ENCODE measurements around the gene CTNNA3. TPM values are rescaled to one million over a fixed set of nuclear protein-coding genes. Genes with fewer than 3 reads are reported as not detected.

Gene CTNNA3
- total and polyA plus RNA-seq, 4 experiments from 2014 or later, result not detected

DNA sequence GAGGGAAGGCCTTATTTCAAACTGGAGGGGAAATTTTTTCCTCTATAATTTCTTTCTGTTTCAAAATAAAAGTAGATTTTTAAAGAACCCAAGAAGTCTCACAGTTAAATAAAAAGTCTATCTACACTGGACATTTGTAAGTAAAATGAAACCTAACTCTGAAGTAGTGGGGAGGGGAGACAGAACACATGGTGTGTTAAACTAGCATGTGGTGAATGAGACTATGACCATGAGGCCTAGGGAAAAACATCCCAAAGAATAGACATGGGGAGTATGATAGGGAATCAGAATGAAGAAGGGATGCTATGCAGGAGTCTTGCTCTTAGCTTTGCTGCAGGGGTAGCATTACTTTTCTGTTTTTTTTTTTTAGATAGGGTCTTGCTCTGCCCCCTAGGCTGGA lies 1831.5 kb downstream of the CTNNA3 start:
- H3K27ac ChIP-seq (ENCODE audit: low read depth, low read length), result no peak overlapping the region
- intact Hi-C loops (cut with micrococcal nuclease), result no loop called here
- Mint-ChIP-seq H3K27ac (no peak overlapping the region), H3K36me3 (no peaks in the 10 kb centered on the region), H3K9me3 (peaks cover 0 to 10% (median 2%) of the 10 kb centered on the region in 8 donors), H3K4me1 (no peaks in the 10 kb centered on the region), H3K4me3 (no peak overlapping the region), H3K27me3 (no peaks in the 10 kb centered on the region)
- H3K27me3 ChIP-seq (ENCODE audit: insufficient read depth, low read length), result no peaks in the 10 kb centered on the region
- H3K4me3 ChIP-seq (ENCODE audit: low read length in 2 of 2), result no peak overlapping the region
- POLR2A ChIA-PET (ENCODE audit: partially characterized antibody), result no interaction called here
- no peaks in the 10 kb centered on the region for H3K36me3 ChIP-seq (ENCODE audit: insufficient read depth, low read length)
- H3K9me3 ChIP-seq (ENCODE audit: control insufficient read depth in 1 of 2, low read length in 2 of 2), result no peaks in the 10 kb centered on the region
- DNase-seq, result no peak
- H3K4me1 ChIP-seq (ENCODE audit: insufficient read depth, low read length), result no peaks in the 10 kb centered on the region
- CTCF ChIA-PET (ENCODE audit: partially characterized antibody), result no interaction called here

DNA sequence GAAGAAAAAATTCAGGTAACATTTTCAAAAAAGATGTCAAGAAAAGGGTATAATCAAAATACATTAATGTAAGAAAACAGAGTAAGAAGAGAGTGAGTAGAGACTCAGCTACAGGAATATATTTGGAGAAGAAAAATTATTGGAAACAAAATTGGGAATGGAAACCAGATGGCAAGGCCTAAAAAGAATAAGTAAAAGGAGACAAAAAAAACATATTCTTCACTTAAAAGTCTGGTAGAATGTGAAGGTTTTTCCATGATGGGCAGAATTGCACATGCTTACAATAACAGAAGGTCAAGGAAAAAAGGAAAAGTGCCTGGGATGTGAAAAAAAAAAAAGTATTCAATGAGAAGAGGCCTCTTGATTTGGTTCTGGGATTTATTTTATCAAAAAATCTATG lies 1832.0 kb downstream of the CTNNA3 start:
- no peak for DNase-seq
- Histone ChIP-seq H3K4me1 (ENCODE audit: insufficient read depth, low read length) (no peaks in the 10 kb centered on the region), H3K27me3 (ENCODE audit: insufficient read depth, low read length) (no peaks in the 10 kb centered on the region), H3K4me3 (ENCODE audit: low read length in 2 of 2) (no peak overlapping the region), H3K36me3 (ENCODE audit: insufficient read depth, low read length) (no peaks in the 10 kb centered on the region), H3K27ac (ENCODE audit: low read depth, low read length) (no peak overlapping the region), H3K9me3 (ENCODE audit: control insufficient read depth in 1 of 2, low read length in 2 of 2) (no peaks in the 10 kb centered on the region)
- Mint-ChIP-seq H3K4me3 (no peak overlapping the region), H3K36me3 (no peaks in the 10 kb centered on the region), H3K9me3 (peaks cover 0 to 10% (median 3%) of the 10 kb centered on the region in 8 donors), H3K27ac (no peak overlapping the region), H3K4me1 (no peaks in the 10 kb centered on the region), H3K27me3 (no peaks in the 10 kb centered on the region)
- intact Hi-C loops (cut with micrococcal nuclease), result no loop called here
- POLR2A ChIA-PET (ENCODE audit: partially characterized antibody), result no interaction called here
- CTCF ChIA-PET (ENCODE audit: partially characterized antibody), result no interaction called here

Small RNAs within 50 kb of the gene (microRNA-seq; reads per million reads assigned to microRNA genes)
- gene MIR7151 (ENCODE audit: borderline microRNAs expressed, borderline number of aligned reads, borderline replicate concordance), result not detected

Other genes with a start within 250 kb of the CTNNA3 start
- not detected for gene DNAJC12, start 142.0 kb upstream of the CTNNA3 start, total RNA-seq
- under 1 TPM in 1 of 2 donors, not detected in 1; 0.22 TPM for gene DNAJC12, start 142.0 kb upstream of the CTNNA3 start, polyA plus RNA-seq
- gene SIRT1, start 188.5 kb upstream of the CTNNA3 start, total RNA-seq, result 10 to 100 TPM; 57.1 to 58.8 TPM
- gene SIRT1, start 188.5 kb upstream of the CTNNA3 start, polyA plus RNA-seq, result 10 to 100 TPM in 1 of 2 donors, 1 to 10 TPM in 1; 6.7 to 22.2 TPM